OCI-LY3 (cell line): ENCODE data around the gene EYA2.

Source experiments
- H2AFZ ChIP-seq: fragments of 200-600, 300-600 bp; shearing (Covaris generic); 2 replicates; pipeline ENCODE4 v1.6.0; 2014; ENCODE audit warnings: antibody characterized with exemption, low read depth, low read length
- H3K27ac ChIP-seq: fragments of 200-600, 300-600 bp; sonication (generic); 2 replicates; pipeline ENCODE4 v1.5.1; 2014; ENCODE audit warnings: mild to moderate bottlenecking, low read length, moderate library complexity, mixed read lengths
- H3K27me3 ChIP-seq: fragments of 200-600, 300-600 bp; sonication (generic); 2 replicates; pipeline ENCODE4 v1.6.1; 2014; ENCODE audit warnings: low read depth, low read length, mixed read lengths
- H3K36me3 ChIP-seq: fragments of 200-600, 300-600 bp; sonication (generic); replicated peaks from 2 replicates; pipeline ENCODE3; 2014; ENCODE audit warnings: low read depth, low read length, mixed read lengths
- H3K4me1 ChIP-seq: fragments of 300-600, 200-600 bp; sonication (generic); 2 replicates; pipeline ENCODE4 v1.6.1; 2014; ENCODE audit warnings: low read length, mixed read lengths
- H3K4me2 ChIP-seq: fragments of 200-600, 300-600 bp; sonication (generic); 2 replicates; pipeline ENCODE4 v1.6.1; 2014; ENCODE audit warnings: low read length, mixed read lengths
- H3K4me3 ChIP-seq: fragments of 300-600, 200-600 bp; sonication (generic); 2 replicates; pipeline ENCODE4 v1.5.1; 2014; ENCODE audit warnings: antibody characterized with exemption, mild to moderate bottlenecking, low read length, moderate library complexity
- H3K79me2 ChIP-seq: fragments of 300-600, 200-600 bp; shearing (Covaris generic); 2 replicates; pipeline ENCODE4 v1.6.1; 2014; ENCODE audit warnings: mild to moderate bottlenecking, low read length, mixed read lengths
- H3K9ac ChIP-seq: fragments of 300-600, 200-600 bp; shearing (Covaris generic); 2 replicates; pipeline ENCODE4 v1.6.0; 2014; ENCODE audit warnings: mild to moderate bottlenecking, low read length, moderate library complexity
- H3K9me3 ChIP-seq: fragments of 200-600, 300-600 bp; shearing (Covaris generic); 2 replicates; pipeline ENCODE4 v1.6.1; 2014; ENCODE audit warnings: low read length, mixed read lengths; ENCODE audit not compliant: insufficient read depth
- H4K20me1 ChIP-seq: fragments of 200-600, 300-600 bp; sonication (generic); 2 replicates; pipeline ENCODE4 v1.6.1; 2016; ENCODE audit warnings: low read length, mixed read lengths; ENCODE audit not compliant: insufficient read depth
- CTCF ChIP-seq: fragments of 200-600, 300-600 bp; sonication (generic); IDR thresholded peaks from 2 replicates; pipeline ENCODE4 v1.5.1; 2014; ENCODE audit warnings: antibody characterized with exemption, low read length, low read depth
- EZH2phosphoT487 ChIP-seq: fragments of 200-600 bp; shearing (Covaris generic); IDR thresholded peaks from 2 replicates; pipeline ENCODE4 v1.6.1; 2018; ENCODE audit warnings: antibody characterized with exemption, mixed run types, low read depth

The EYA2 gene

DNA sequence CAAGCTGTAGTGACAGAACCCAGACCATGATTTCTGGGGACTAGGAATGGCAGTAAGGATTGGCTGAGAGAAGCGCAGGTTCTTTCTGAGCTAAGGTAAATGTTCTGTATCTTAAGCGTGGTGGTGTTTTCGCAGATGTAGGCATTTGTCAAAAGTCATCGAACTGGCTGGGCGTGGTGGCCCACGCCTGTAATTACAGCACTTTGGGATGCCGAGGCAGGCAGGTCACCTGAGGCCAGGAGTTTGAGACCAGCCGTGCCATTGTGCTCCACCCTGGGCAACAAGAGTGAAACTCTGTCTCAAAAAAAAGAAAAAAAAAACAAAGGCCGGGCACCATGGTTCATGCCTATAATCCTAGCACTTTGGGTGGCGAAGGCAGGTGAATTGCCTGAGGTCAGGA lies 40.7 kb upstream of the EYA2 start:
- TF ChIP-seq EZH2phosphoT487 (no peak), CTCF (no peak)
- no peaks in the 10 kb centered on the region for H3K9me3 ChIP-seq
- H4K20me1 ChIP-seq, result no peaks in the 10 kb centered on the region

GRCh38 chr20:46857061-46857831 lies 37.4 kb upstream of the EYA2 start:
- no peak for TF ChIP-seq EZH2phosphoT487
- TF ChIP-seq CTCF, result no peak
- no peak overlapping the region for H3K9ac ChIP-seq
- H3K27ac ChIP-seq, result no peak overlapping the region
- no peak overlapping the region for H3K4me2 ChIP-seq
- H3K27me3 ChIP-seq, result peaks cover 28% of the 10 kb centered on the region
- no peaks in the 10 kb centered on the region for H3K9me3 ChIP-seq
- H3K4me3 ChIP-seq, result no peak overlapping the region
- H2AFZ ChIP-seq, result no peak overlapping the region
- no peaks in the 10 kb centered on the region for H3K36me3 ChIP-seq
- no peaks in the 10 kb centered on the region for H3K79me2 ChIP-seq
- no peaks in the 10 kb centered on the region for H4K20me1 ChIP-seq
- no peaks in the 10 kb centered on the region for H3K4me1 ChIP-seq

More for the DNA sequence above, 40.7 kb upstream of the EYA2 start:
- no peak overlapping the region for H3K4me2 ChIP-seq
- H3K27ac ChIP-seq, result no peak overlapping the region
- H3K27me3 ChIP-seq, result peaks cover 4% of the 10 kb centered on the region; the same call in 1 of the 2 replicates
- H3K79me2 ChIP-seq, result no peaks in the 10 kb centered on the region
- H3K4me1 ChIP-seq, result no peaks in the 10 kb centered on the region
- no peak overlapping the region for H3K9ac ChIP-seq
- H3K4me3 ChIP-seq, result no peak overlapping the region
- H2AFZ ChIP-seq, result no peak overlapping the region
- no peaks in the 10 kb centered on the region for H3K36me3 ChIP-seq

- peaks cover 7% of the 10 kb centered on the region; the same call in 1 of the 2 replicates for H3K9me3 ChIP-seq
- TF ChIP-seq EZH2phosphoT487 (no peak), CTCF (no peak)
- no peak overlapping the region for H3K27ac ChIP-seq
- H3K4me2 ChIP-seq, result no peak overlapping the region
- H2AFZ ChIP-seq, result no peak overlapping the region
- no peaks in the 10 kb centered on the region for H3K79me2 ChIP-seq
- H3K4me1 ChIP-seq, result no peaks in the 10 kb centered on the region
- H3K9ac ChIP-seq, result no peak overlapping the region
- H4K20me1 ChIP-seq, result no peaks in the 10 kb centered on the region
- no peak overlapping the region for H3K4me3 ChIP-seq
- no peaks in the 10 kb centered on the region for H3K36me3 ChIP-seq
- peaks cover 41% of the 10 kb centered on the region for H3K27me3 ChIP-seq
Measured at GRCh38 chr20:46865824-46866223, 28.8 kb upstream of the EYA2 start.

GRCh38 chr20:46870041-46870440 lies 24.6 kb upstream of the EYA2 start:
- no peak overlapping the region for H3K27ac ChIP-seq
- no peaks in the 10 kb centered on the region for H3K36me3 ChIP-seq
- no peak overlapping the region for H3K4me3 ChIP-seq
- no peaks in the 10 kb centered on the region for H3K79me2 ChIP-seq
- H2AFZ ChIP-seq, result no peak overlapping the region
- no peaks in the 10 kb centered on the region for H4K20me1 ChIP-seq
- no peak overlapping the region for H3K9ac ChIP-seq
- no peak overlapping the region for H3K4me2 ChIP-seq
- TF ChIP-seq EZH2phosphoT487 (no peak), CTCF (no peak)
- H3K27me3 ChIP-seq, result peaks cover 31% of the 10 kb centered on the region
- no peaks in the 10 kb centered on the region for H3K4me1 ChIP-seq
- peaks cover 7% of the 10 kb centered on the region; the same call in 1 of the 2 replicates for H3K9me3 ChIP-seq
